DMS53 treated with DMSO at 0.1 percent for 48 hours (cell line): ENCODE measurements around the gene MTUS2.

Source experiments
- DNase-seq: peaks from one replicate; lab custom pipeline; 2025; ENCODE audit not compliant: unreplicated experiment; lab: John Stamatoyannopoulos, UW

MTUS2 gene

DNA sequence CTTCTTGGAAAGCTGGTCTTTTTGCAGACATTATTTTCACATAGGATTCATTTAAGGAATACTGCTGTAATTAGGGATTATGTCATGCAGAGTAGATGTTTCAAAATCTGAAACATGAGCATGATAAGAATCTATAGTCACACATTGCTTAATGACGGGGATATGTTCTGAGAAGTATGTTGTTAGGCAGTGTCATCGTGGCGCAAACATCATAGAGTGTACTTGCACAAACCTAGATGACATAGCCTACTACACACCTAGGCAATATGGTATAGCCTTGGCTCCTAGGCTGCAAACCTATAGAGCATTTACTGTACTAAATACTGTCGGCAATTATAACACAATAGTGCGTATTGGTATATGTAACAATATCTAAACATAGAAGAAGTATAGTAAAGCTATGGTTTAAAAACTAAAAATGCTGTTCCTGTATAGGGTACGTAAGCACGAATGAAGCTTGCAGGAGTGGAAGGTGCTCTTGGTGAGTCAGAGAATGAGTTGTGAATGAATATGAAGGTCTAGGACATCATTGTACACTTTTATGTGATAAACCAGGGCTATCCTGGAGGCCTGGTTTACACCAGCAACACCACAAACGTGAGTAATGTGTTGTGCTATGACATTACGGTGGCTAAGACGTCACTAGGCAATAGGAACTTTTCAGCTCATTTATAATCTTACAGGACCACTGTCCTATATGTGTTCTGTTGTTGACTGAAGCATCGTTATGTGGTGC, 283.1 kb downstream of the MTUS2 start:
- DNase-seq: no peak

DNA sequence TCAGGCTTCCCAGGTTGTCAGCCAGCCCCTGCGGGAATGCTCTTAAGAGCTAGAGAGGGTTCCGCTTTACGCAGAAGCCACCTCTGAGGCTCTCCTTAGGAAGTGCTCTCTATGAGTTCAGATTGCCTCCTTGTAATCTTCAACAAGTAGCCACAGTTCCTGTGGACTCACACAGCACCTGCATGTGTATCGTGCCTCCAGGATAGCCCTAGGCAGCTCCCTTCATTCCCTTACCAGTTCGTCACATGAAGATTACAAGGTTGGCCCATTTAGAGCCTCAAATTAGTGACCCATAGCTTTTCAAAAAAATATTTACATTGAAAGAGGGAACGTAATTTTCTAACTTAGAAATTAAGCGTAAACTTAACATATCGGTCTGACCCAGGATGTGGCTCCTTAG, 284.3 kb downstream of the MTUS2 start:
- no peak for DNase-seq

DNA sequence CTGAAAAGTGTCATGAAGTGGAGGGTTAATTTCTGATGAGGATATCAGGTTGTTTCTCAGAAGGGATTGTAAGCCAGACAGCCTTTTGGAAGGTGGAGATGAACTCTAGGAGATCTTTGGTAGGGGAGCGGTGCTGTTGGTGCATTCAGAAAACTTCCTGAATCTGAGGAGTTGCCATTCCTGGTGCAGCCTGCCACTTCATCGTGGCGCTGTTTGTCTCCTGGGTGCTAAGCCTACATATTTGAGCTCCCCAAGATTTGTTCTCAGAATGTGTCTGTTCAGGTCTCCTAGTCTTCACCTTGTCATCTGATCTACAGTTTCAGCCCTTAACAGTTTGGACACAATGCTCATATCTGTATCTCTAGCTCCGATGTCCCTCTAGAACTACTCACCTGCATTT, 285.6 kb downstream of the MTUS2 start:
- no peak for DNase-seq

DNA sequence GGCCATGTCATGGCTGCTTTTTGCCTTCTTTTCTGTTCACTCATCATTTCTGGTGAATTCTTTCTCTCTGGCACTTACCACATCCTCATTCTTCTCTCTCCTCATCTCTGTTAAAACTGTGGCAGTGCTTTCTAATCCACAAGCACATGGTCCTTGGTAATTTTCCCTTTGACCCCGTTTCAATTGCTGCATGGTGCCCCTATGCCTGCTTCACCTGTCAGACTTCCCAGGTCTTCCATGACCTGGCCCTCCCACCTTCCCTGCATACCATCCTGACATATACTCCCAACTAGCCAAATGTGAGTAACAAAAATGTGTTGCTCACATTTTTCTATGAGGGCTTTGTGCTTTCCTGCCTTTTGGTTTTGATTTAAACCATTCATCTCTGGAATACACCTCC, 286.5 kb downstream of the MTUS2 start:
- no peak for DNase-seq

DNA sequence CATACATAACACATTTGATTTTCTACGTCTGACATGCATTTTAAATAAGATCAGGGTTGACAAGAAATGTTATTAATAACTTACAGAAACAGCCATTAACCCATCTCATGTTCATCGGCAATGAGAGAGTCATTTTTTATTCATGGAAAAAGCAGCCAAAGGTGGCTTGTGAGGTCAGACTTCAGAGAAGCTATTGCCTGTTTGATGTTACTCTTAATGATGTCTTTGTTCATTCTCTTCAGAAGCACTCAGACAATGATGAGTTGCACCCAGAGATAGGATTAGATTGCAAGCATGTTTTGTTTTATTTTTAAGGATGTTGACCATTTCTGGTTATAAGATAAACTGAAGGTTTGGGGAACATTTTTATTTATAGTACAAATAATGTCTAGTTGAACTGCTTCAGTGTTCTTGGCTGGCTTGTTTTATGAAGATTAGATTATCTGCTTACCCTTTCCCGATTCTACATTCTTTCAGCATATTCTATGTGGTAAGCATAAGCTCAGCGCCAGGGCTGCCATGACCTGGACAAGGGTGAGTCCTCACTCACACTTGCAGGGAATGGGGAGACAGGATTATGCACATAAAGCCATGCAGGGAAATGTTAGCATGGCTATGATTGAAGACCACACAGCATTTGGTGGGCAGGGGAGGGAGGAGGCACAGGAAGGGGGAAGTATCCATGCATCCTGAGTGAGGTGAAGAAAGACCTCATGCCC, 288.1 kb downstream of the MTUS2 start:
- DNase-seq: no peak

DNA sequence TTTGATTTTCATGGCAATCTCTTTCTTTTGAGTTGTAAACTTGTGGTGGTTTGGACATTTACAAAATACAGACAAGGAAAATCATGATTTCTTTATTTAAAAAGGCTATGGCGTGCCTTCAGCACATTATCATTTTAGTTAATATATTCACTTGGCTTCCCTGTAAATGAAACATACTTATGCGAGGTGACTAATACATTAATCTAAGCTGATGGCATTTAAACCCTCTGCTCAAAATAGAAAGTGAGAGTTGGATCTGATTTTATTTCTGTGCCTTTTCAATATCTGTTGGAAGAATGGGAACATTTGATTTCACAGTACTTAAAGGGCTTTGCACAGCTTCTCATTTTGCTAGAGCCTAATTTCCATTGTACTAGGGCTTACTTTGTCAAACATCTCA, 289.8 kb downstream of the MTUS2 start:
- DNase-seq: no peak

DNA sequence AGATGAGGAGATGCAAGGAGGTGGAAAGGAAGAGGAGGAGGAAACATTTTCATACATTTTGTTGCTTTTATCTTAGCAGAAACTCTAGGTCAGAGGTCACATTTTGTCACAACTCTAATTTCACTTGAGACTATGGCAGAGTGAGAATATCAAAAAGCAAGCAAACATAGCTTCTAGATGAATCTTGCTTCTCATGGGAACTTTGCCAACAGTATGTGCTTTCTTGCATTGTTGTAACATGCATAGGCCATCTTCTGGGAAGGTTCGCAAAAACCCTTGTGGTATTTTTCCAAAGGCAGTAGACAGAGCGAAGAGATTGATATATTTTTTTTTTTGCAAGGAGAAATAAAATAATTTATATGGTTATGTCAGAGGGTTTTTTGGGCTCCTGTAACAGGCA, 291.3 kb downstream of the MTUS2 start:
- DNase-seq: no peak

DNA sequence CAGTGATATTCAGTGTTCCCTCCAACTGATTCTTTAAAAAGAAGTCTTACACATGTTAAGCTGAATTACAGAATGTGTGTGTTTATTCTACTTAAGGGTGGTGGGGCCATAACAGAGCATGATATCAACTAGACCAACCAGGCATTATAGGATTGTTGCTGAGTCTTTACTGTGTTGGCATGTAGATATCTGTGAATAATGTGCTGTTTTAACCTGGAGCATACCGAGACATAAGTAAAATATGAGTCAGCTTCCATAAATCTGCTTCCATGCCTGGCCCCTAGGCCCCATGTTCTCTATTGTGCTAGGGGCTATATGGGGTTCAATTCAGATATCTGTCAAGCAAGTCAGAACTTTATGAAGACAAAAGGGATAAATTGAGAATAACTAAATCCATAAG, 295.7 kb downstream of the MTUS2 start:
- DNase-seq: no peak

DNA sequence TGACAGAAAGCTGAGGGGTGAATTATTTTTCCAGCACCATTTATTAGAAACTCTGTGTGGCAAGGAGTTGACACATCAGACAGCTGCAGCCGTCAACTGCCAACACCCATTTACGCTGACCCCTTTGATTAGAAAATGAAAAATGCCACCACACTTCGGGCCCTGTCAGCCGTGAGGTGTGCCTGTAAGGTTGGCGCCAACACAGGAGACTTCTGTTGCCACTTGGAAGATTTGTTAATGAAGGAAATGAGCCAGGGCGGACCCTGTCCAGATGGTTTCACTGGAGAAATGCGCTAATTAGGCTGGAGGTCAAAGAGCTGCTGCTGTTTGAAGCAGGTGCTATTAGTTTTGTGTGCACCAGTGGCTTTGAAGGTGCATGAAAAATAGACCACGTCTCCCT, 297.5 kb downstream of the MTUS2 start:
- DNase-seq: no peak

DNA sequence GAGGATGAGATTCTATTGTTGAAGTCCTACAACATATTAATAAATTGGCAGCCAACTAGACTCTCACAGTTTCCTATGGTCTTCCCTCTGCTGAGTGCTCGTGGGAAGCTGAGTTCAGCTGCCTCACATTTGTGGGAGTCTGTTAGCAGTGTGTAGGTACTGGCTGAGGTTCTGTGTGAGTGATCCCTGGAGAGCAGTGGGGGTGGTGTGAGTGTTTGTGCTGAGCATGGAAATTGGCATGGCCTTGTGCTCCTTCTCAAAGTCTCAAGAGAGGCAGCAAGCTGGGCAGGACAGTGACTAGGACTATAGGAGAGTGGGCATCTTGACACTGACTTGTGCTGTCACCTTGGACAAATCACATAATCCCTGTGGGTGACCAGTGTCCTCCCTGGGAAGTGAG, 298.3 kb downstream of the MTUS2 start:
- no peak for DNase-seq

DNA sequence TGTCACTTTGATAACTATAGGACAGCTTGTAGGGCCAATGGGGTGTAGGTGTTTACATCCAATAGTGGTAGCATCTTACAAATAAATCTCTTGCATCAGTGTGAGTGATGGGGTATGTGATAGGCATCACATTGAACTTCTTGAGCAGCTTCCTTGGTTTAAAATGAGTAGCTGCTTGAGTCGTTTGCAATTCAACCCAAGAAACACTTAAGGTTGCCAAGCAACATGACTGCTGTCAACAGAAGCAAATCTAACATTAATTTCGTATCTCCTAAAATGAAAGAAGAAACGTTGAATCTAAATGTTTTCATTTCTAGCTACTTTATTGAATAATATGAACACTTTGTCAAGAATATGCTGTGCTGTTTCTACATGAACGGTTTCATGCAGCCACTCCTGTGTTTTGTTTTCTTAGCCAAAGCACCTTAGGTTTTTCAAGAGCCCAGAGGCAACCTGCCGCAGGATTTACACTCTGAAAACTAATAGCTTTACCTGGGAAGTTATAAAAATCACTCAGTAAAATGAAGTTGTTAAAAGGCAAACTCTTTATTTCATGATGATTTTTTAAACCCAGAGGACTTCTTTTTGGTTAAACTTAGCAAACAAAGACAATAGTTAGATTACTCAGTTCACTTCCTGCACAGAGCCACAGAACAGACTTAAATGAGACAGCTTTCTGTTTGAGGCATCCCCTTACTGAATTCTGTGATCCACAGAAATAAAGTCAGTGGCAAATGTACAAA, 305.2 kb downstream of the MTUS2 start:
- DNase-seq: no peak

DNA sequence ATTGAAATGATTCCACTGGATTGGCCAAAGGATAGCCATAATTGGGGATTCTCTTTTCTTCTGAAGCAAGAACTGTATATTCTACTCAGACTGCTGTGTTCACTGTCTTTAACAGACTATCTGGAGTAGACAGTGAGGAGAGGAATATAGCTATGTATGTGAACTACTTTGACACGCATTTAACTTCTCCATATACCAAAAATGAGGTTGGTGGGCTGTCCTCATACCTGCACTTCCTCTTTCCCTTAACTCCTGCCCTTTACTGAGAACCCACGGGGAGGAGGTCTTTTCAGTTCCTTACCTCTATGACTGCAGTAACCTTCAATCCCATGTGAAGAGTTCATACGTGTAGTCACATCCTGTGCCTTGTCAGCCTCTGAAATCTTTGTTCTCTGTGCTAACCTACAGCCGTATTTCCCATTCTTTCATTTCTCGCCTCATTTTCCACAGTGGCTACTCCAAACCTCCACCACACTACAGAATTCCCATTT, 305.8 kb downstream of the MTUS2 start:
- no peak for DNase-seq

DNA sequence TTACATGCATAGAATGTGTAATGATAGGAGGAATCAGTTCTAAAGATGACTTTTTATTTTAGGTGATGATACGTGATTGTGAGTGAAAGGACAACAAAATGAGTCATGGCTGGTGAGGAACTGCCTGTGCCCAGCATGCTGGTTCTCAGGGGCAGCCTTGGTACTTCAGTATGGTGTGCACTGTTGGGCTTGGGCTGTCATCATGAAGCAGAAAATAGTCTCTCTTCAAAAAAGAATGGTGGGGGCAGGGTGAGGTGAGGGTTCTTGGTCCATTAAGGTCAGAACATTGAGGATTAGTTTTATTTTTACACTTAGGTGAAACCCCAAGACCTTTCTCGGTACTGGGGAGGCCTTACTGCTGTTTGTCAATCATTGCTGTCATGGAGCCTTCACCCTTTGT, 309.5 kb downstream of the MTUS2 start:
- no peak for DNase-seq

DNA sequence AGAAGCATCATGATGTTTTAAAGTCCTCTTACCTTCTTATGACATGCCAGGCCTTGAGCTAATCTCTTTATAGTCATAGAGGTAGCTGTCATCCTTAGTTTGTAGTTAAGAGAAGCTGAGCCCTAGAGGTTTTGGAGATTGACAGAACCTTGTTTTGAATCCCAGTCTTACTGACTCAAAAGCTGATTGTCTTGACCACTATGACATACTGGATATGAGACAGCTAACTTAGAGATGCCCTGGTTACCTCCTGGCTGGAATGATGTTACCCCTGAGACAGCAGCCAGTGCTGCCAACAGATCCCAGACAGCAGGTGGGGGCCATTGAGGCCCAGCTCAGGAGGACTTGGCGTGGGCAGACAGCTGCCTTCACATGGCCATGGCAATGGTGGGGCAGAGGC, 311.0 kb downstream of the MTUS2 start:
- DNase-seq: no peak

DNA sequence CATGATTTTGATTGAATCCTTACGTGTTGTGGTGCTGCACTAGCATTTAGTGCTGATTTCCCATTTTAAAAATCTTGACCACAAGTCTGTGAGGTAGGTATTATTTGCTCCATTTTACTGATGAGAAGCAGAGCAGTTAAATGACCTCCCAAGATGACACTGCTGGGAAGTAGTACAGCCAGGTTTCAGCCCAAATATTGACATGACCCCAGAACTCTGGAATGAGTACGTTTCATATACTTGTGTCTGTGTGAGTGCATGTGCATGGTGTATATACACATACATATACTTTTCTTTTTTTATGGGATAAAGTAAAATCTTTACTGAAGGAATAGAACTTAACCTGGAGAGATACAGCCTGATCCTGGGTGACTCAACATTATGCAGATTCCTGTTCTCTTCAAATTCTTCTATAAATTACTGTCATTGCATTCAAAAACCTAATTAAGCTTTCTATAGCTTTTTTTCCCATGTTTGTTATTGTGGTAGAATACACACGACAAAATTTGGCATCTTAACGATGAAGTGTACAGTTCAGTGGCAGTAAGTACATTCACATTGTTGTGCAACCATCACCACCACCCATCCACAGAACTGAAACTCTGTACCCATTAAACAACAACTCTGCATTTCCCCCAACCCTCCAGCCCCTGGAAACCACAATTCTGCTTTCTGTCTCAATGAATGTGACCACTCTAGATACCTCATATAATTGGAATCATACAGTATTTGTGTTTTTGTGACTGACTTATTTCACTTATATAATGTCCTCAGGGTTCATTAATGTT, 311.9 kb downstream of the MTUS2 start:
- no peak for DNase-seq

DNA sequence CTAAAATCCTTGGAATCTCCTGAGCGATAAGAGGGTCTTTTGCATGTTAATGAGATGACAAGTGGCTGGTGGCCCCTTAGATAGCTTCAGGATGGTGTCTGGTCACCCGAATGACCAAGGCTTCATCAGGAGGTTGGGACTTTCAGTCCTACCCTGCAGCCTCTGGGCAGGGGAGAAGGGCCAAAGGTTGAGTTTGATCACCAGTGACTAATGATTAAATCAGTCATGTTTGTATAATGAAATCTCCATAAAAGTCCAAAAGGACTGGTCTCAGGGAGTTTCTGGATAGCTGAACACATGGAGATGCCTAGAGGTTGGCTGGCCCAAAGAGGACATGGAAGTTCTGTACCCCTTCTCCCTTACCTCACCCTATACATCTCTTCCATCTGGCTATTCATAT, 316.2 kb downstream of the MTUS2 start:
- no peak for DNase-seq

DNA sequence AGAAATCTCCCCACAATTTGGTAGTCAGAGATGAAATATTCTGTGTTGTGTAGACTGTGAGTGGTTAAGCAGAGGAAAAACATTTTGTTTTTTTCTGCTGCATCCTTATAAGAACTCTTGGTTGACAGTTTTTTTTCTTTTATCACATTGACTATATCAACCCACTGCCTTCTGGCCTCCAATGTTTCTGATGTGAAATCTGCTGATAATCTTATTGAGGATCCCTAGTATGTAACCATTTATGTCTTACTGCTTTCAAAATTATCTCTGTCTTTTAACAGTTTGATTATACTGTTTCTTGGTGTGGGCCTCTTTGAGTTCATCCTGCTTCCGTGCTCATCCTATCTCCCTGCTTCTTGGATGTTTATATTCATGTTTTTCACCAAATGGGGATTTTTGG, 316.9 kb downstream of the MTUS2 start:
- no peak for DNase-seq

DNA sequence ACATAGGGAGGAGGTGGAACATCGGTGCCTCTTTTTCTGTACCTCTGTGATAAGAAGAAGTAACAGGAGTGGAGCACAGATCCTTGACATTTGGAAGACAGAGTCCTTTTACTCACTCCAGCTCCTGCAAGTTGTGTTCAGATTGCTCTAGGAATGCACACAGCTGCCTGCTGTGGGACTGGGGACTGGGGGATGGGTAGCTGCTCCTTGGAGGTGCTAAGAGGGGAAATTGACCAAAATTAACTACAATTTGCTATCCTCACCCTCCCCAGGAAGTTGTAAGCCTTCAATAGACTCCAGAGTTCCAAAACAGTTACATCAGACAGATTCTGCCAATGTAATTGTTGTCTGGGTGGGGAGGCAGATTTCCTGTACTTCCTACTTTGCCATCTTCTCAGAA, 317.9 kb downstream of the MTUS2 start:
- DNase-seq: no peak

DNA sequence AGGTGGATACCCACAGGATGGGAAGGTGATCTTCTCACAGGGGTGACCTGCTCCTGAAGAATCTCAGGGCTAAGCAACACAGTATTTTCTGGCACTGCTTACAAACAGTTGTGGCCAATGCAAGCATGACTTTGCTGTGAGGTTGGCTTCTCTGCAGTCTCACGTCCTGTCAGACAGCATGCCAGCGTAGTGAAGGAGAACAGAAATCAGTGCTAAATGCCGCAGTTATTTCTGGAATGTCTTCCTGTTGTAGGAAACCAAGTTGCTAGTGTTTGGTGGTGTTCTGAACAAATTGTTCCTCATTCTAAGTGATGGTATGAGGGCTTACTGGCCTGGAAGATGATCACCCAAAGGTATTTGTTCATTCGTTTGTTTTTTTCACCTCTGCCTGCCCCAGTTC, 320.1 kb downstream of the MTUS2 start:
- DNase-seq: no peak

DNA sequence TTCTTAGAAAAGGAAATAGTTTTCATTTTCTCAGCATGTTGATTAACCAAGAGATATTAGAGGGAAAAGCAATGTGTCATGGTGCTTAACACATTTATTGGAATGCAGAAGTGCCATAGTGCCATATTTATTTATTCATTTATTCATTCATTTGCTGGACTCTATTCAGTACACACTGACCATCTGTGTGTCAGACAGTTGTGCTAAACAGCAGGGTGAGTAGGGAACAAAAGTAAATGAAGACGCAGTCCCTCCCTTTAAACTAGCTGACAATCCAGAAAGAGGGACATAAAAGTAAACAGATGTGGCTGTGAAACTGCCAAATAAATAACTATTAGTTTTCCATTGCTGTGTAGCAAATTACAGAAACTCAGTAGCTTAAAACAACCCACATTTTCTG, 323.7 kb downstream of the MTUS2 start:
- DNase-seq: no peak

DNA sequence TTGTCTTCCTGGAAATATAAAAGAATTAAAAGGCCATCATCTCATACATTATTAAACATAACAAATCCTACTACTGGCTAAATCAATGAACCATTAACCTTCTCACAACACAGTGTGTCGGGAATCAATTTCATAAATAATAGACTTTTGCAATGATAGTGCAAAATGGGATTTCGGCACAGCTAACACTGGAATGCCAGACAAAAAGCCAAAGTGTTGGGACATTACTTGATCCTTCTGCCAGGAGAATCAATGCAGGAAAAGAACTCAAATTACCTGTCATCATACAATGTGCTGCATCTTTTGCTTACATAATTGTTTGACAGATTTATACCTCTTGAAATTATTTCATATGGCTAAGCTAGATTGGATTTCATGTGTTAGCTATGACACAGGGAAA, 334.3 kb downstream of the MTUS2 start:
- no peak for DNase-seq
